ENCODE measurements around the gene NKX1-1.
"Not testable (repeated sequence)": the region's sequence is repeated elsewhere in the genome, so short reads cannot be mapped to it uniquely, and the experiment has no call there.

Gene NKX1-1

DNA sequence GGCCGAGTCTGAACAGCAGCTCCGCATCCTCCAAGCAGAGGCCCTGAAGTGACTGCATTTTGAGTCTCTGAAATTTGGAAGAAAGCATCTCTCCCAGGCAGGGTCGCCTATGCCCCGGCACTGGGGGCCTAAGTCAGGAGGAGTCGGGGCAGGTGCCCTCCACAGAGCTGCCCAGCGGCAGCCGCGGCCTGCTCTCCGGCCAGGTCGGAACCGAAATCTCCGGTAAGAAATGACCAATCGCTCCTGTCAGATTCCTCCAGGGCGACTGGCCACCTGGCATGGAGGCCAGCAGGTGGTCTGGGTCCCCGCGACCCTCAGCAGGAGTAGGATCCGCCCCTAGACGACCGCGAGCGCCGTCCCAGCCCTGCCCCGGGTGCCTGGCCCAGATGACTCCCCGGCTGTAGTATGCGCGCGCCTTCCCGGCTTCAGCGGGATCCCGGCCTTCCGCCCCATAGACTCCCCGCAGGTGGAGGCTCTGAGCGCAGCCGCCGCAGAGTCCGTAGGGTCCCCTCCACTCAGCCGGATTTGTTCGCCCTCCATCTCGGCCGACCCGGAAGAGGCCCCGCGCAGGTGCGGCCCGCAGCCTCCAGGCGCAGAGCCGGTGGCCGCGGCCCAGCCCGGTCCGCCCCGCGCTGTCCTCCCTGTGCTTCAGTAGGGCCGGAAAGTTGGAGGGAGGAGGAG is 1.5 kb downstream of the NKX1-1 start:
- no peak for DNase-seq (ENCODE audit: low read depth in 2 of 2)

DNA sequence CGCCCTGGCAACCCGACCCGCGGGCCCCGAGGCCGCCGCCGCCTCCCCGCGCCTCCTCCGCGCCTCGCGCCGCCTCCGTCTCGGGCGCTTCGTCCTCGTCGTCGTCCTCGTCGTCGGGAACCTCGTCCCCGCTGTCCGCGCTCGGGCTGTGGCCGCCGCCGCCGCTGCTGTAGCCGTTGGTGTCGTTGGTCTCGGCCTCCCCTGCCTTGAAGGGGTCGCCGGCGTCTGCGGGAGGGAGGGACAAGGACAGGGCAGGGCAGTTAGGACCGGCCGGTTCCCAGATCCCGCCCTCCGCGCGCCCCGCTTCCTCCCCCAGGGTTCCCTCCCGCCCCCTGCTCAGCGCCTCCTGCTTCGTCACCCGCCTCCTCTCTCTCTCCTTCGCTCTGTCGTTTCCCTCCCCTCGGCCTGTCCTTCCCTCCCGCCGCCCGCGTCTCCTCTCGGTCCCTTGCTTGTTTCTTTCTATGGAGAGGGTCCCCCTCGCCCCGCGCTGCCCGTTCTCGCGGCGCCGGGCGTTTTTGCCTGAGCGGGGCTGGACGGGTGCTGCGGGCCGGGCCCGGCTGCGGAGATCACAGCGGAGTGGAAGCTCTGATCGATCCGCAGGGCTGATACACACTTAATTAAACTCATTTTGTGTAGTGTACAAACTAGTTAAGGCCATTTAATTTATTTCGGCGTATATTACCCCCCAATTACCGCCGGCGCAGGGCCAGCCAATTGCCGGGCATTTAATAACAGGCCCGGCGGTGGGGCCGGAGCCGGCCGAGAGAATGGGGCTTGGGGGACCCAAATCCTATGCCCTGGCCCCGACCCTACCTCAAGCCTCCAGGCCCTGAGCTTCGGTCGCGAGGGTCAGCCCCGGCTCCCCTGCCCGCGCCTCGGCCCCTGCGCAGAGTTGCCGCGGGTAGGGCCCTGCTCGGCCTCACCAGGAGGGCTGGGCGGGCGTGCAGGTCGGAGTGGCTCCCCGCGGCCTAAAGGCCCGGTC is 2.4 kb downstream of the NKX1-1 start:
- DNase-seq (ENCODE audit: low read depth in 2 of 2): no peak

DNA sequence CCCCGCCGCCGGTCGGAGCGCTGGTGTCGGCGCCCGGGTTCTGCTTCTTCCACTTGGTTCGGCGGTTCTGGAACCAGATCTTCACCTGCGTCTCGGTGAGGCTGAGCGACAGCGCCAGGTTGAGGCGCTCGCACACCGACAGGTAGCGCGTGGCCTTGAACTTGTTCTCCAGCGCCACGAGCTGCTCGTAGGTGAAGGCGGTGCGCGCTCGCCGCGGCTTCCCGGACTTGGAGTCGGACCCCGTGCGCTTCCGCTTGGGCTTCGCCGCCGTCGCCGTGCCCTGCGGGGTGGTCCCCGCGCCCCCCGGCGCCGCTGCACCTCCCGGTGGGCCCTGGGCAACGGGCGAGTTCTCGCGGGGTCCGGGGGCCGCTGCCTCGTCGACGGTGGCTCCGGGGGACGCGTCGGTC is 3.1 kb downstream of the NKX1-1 start:
- DNase-seq (ENCODE audit: low read depth in 2 of 2): no peak

DNA sequence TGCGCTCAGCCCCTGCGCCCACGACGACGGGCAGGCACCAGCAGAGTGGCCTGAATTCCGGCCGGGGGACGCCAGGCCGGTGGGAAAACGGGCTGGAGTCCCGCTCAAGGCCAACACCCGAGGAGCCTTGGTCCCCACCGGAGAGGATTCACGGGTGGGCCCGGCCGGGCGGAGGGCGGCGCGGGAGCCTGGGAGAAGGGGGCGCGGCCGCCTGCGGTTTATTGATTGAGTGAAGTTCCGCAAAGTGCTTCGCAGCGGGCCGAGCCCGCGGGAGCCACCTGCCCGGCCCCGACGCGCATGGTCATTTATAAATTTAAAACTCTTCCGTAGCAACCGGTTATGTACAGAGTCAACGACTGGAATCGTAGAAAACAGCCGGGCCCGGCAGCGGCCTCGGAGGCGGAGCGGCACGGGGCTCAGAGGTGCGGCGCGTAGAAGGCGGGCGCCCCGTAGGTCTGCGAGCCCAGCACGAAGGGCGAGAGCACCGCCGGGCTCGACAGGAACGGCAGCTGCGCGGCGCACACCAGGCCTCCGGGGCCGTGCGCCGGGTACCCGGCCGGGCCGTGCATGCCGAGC is 3.6 kb downstream of the NKX1-1 start:
- no peak for DNase-seq (ENCODE audit: low read depth in 2 of 2)

DNA sequence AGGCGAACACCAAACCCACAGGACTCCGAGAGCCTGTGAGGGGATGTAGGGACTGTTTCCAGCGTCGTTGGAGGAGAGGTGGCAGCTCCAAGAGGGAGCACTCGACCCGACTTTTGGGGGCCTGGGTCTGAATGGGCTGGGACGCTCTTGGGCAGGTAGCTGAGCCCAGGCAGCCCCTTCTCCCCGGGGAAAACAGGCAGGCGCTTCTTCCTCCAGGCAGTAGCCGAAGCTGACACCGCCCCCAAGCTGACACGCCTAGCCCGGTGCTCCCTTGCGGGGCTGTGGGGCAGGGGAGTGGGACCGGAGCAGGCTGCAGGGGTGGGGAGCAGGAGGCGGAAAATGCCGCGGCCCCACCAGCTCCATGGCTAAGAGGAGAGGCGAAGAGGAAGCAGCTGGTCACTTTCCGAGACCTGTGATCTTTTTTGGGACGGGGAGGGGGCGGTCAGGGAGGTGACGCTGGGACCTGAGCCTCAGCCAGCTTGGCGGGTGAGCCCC is 4.2 kb downstream of the NKX1-1 start:
- no peak for DNase-seq (ENCODE audit: low read depth in 2 of 2)

DNA sequence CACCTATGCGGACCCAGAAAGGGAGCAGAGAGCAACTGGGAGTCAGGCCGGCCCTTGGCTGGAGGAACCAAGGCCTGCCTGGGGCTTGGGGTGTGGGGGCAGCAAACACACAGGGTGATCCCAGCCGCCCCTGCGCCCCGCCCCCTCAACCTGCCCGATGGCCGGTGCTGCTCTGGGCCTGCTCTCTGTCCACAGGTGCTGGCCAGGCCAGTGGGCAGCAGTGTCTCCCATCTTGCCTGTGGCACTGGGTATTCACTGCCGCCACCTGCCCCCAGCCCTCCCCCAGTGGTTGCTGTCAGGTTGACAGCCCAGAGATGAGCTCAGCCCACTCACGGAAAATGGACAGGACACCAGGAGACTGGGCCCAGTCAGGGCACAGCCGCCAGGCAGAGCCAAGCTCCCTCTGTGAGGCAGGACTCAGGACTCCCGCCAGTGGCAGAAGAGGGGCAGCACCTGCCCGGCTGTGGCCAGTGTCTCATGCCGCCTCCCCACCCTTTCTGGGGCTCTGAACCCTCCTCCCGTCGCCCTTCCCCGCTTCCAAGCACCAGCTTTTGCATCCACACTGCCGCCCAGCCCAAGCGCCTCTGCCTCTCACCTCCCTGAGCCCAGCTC is 4.7 kb downstream of the NKX1-1 start:
- DNase-seq (ENCODE audit: low read depth in 2 of 2): no peak

DNA sequence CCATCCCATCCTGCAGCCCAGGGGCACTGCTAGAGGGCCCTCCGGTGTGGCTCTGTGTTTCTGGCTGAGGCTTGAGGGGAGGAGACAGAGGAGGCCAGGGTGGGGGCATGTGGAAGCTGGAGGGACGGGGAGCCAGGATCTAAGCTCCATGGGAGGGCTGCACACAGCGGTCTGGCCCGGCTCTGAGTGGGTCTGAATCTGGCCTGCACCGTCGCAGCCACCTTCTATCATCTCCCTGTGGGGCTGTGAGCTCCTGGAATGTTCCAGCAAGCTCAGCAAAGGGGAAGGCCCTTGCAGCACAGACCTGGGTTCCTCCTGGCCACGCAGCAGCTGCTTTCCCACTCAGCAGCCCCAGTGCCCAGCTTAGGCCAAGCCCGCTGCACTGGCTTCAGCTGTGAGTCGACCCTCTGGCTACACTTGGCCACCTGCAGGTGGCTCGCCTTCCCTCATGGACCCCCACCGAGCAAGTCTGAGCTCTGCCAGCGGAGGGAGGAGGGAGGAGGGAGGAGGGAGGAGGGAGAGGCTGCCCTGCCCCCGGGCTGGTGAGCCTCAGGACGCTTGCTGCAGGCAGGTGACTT is 5.3 kb downstream of the NKX1-1 start:
- DNase-seq (ENCODE audit: low read depth in 2 of 2): no peak

DNA sequence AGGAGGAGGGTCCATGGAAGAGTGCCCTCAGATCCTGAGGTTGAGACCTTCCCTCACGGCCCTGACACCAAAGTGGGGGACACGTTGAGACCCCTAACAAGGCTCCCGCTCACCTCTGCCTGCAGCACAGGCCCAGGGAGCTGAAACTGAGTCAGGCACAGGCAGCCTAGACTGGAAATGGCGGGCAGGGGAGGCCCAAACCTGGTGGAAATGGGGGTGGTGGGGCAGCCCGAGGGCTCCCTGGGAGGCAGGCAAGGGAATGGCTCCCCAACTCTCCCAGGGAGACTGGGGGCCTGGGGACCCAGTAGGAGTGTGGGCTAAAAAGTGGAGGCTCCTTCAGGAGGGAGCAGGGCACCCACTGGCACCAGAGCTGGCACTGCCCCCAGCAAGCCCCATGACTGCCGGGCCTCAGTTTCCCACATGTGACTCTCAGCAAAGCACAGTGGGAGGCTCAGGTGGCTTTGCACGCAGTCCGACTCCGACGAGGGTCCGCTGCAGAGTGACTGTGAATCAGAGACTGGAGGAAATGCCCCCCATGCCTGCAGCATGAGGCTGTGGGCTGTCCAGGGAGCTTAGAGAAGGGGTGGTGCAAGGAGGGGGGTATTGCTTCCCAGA is 5.9 kb downstream of the NKX1-1 start:
- DNase-seq (ENCODE audit: low read depth in 2 of 2): no peak

DNA sequence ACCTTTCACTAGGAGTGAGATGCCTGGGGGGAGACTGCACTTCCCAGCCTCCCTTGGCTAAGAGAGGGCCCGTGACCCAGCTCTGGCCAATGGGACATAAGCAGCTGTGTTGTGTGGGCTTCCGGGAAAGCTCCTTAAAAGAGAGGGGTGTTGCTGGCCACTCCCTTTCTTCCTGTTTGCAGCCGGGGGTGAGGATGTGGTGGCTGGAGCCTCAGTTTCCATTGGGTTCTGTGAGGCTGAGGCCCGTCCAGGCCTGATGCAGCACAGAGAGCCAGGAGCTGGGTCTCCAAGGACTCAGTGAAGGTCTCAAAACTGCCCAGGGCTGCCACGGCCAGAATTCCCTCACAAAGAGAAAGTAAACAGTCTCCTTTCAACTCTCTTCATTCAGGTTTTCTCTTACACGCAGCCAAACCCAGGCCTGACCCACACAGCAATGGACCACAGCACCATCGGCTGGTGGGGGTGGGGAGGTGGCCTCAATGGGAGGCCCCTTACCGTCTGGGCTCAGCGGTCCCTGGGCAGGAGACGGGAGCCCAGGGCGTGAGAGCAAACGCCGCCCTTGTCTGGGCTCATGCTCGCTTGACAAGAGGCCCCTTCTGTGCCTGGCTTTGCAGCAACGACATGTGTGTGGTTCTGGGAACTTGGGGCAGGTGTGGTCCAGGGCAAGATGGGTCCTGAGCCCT is 6.6 kb downstream of the NKX1-1 start:
- no peak for DNase-seq (ENCODE audit: low read depth in 2 of 2)

DNA sequence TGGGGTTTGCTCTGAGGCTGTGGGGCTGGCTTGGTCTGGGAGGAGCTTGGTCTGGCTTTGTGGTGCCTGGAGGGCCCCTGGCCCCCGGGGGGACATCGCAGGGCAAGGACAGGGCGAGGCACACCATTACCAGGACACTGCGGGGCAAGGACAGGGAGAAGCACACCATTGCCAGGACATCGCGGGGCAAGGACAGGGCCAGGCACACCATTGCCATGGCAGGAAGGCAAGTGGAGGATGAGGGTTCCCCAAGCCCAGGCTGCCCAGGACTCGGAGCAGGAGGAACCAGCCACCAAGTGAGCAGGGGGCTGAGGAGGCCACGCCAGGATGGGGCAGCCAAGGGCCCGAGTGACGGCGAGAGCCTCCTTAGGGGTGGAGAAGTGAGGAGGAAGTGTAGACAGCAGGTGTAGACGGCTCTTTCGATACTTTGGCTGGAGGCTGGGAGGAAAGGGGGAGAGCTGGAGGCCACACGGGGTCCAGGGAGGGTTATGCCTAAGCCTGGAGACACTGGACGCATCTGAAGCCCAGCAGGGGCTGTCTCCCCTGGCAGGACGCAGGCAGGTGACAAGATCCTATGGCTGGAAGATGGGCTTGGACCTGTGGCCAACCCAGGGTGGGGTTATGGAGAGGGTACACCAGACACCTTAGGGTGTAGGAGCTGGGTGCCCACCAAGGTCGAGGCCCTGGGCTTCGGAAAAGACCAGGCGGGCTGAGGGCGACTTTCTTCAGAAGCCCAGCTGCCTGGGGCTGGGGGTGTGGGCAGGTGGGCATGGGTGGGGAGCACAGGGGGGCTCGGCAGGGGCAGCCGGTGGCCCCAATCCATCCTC is 7.3 kb downstream of the NKX1-1 start:
- DNase-seq (ENCODE audit: low read depth in 2 of 2): no peak

DNA sequence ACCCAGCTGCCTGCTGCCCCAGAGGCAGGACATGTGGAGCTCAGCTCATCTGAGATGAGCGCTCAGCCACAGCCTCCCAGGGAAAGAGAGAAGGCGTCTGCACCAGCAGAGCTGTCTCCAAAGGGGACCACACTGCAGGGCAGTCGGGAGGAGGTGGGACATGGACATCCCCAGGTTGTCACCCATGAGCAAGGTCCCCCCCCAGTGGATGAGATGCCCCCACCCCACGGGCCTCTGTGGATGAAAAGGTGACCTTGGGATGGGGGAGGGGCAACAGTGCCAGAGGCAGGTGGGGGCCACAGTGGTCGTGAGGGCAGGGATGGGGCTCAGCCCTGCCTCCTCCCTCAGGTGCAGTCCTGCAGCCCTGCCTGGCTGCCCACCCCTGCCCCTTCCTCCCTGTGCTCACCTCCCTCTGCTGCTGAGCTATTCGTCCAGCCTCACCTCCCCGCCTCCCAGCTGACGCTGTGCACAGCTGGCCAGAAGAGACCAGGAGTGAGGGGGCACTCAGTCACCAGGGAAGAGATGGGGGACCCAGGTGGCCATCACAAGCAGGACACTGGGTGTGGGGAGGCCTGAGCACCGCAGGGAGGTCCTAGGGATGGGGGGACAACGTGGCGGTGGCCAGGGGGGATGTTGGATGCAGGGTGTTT is 9.3 kb downstream of the NKX1-1 start:
- no peak for DNase-seq (ENCODE audit: low read depth in 2 of 2)

DNA sequence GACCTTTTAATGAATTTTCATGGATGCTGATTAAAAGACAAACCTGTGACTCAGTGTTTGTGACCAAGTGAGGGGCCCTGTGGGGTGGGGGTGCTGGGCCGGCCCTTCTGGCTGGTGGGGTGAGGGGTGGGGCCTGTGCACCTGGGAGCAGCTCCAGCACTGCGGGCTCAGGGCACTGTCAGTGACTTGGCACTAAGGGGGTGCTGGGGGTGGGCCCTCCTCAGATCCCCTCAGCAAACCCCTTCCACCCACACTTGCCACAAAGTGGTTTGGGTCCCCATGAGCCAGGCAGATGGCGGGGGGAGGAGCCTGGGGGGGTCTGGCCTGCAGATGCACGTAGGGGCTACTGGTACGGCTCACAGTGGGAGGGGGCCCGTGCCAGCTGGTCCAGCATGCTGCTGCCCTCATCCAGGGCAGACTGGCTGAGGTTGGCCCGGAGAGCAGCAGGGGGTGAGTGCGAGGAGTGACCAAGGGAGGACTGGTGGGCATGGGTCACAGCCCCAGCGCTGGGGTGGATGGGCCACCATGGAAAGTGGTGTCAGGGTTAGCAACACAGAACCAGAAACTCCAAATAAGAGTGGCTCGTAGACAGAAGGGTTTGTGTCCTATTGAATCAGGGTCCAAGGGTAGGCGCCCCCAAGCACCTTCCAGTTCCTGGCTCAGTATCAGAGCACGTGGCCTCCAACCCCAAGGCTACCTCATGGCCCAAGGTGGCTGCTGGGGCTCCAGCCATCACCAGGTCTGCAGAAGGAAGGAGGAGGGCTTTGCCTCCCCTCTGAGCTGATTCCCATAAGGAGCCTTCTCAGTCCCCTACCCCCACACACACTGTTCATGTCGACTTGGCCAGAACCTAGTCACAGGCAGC is 10.1 kb downstream of the NKX1-1 start:
- DNase-seq (ENCODE audit: low read depth in 2 of 2): no peak

DNA sequence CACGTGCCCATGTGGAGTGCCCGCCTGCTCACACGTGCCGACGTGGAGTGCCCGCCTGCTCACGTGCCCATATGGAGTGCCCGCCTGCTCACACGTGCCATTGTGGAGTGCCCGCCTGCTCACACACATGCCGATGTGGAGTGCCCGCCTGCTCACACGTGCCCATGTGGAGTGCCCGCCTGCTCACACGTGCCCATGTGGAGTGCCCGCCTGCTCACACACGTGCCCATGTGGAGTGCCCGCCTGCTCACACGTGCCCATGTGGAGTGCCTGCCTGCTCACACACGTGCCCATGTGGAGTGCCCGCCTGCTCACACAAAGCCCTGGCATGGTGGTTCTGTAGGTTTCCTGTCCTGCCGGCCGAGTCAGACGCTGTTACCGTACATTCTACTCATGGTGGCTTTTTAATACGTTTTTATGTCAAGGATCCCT is 10.8 kb downstream of the NKX1-1 start:
- not testable (repeated sequence) for DNase-seq (ENCODE audit: low read depth in 2 of 2)

DNA sequence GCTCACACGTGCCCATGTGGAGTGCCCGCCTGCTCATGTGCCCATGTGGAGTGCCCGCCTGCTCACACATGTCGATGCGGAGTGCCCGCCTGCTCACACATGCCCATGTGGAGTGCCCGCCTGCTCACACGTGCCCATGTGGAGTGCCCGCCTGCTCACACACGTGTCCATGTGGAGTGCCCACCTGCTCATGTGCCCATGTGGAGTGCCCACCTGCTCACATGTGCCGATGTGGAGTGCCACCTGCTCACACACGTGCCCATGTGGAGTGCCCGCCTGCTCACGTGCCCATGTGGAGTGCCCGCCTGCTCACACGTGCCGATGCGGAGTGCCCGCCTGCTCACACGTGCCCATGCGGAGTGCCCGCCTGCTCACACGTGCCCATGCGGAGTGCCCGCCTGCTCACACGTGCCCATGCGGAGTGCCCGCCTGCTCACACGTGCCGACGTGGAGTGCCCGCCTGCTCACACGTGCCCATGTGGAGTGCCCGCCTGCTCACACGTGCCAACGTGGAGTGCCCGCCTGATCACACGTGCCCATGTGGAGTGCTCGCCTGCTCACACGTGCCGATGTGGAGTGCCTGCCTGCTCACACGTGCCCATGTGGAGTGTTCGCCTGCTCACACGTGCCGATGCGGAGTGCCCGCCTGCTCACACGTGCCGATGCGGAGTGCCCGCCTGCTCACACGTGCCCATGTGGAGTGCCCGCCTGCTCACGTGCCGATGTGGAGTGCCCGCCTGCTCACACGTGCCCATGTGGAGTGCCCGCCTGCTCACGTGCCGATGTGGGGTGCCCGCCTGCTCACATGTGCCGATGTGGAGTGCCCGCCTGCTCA is 11.5 kb downstream of the NKX1-1 start:
- DNase-seq (ENCODE audit: low read depth in 2 of 2): not testable (repeated sequence)

DNA sequence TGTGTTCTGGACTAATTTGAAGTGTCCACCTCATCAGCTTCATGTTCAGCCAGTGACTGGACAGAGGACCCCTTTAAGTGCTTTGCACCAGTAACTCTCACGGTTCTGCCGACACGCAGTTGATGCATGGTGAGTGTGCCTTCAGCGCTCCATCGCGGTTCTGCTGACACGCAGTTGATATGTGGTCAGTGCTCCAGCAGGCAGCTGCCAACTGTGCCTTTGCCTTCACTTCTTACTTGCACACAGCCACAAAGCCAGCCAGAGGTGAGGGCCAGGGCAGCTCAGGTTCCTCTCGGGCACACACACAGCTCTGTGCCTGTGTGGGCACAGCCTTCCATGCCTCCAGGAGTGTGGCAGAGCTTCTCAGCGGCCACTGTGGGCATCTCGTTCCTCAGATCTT is 12.4 kb downstream of the NKX1-1 start:
- DNase-seq (ENCODE audit: low read depth in 2 of 2): no peak

DNA sequence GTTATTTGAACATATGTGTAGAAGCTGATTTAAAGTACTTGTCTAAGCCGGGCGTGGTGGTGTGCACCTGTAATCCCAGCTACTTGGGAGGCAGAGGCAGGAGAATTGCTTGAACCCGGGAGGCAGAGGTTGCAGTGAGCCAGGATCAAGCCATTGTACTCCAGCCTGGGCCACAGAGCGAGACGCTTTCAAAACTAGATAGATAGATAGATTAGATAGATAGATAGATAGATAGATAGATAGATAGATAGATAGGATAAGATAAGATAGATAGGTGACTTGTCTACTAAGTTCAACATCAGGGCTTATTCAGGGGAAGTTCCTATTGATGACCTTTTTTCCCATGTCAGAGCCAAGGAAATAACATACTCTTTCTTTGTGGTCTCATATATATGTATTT is 12.9 kb downstream of the NKX1-1 start:
- DNase-seq (ENCODE audit: low read depth in 2 of 2): not testable (repeated sequence)

Measured in stimulated activated CD4-positive, alpha-beta T cell treated with anti-CD3 and anti-CD28 coated beads, Interleukin-12 subunit alpha, Interleukin-12 subunit beta, amount 100 ng/mL, for 24 hours (primary cell).